GM18951 (cell line): Measurements from ENCODE around the gene SREBF1.

Experiments
- POLR2A ChIP-seq: IDR thresholded peaks from 4 replicates; pipeline ENCODE4 v1.6.1; 2011; ENCODE audit warnings: mild to moderate bottlenecking; ENCODE audit not compliant: insufficient read length, insufficient read depth; ENCODE audit errors: extremely low read depth
- in situ Hi-C: fragments of 300-500 bp; cut with MboI; formaldehyde crosslinking; loops from one replicate; pipeline ENCODE4 v1.12.0; 2022; ENCODE audit warnings: low sequenced_read_pairs, mixed read lengths, inconsistent platforms; ENCODE audit not compliant: unreplicated experiment

The SREBF1 gene

GRCh38 chr17:17805575-17805974, 31.2 kb downstream of the SREBF1 start:
- in situ Hi-C loops, result no loop called here
- TF ChIP-seq POLR2A, result no peak

DNA sequence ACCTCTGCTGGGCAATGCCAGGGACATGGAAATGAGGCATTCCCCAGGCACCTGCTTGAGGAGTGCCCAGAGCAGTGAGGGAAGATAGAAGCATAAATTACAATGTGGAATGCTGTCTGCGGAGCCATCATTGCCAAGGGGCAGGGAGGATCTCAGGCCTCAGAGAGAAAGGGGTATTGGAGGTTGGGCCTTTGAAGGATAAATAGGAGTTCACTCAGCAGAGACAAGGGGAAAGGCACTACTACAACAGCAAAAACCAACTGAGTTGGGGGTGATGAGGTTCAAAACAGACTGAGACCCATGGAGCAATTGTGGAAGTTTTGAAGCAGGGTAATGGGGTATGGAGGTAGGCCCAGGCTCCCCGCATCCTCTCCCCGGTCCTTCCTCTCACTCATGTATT, 32.8 kb downstream of the SREBF1 start:
- TF ChIP-seq POLR2A, result no peak
- in situ Hi-C loops, result no loop called here

DNA sequence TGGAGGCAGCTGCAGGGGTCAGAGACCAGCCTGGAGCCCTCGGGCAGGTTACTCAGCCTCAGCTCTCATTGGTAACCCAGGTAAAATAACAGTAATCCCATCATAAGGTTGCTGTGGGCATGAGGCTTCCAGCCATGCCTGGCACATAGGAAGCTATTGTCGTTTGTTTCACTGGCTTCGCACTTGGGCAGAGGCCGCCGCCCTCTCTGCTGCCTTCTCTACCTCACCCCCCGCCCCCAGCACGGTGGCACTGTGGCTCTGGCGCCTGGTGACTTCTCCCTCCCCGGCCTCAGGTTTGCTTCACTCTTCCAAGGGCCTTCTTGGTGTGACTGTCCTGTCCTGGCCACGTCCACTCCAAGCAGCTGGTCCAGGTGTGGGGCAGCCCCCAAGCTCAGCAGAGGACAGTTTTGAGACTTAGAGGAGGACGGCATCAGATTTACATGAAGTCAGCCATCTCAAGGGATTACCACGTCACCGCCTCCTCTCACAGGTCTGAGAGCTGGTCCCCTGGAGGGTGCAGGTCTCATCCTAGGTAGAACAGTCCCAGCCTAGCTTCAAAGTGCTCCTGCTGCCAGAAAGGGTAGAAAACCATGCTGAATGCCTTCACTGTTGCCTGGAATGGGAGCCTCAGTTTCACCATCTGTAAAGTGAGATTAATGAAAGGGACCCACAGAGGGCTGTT, 34.8 kb downstream of the SREBF1 start:
- in situ Hi-C loops, result no loop called here
- TF ChIP-seq POLR2A, result no peak

DNA sequence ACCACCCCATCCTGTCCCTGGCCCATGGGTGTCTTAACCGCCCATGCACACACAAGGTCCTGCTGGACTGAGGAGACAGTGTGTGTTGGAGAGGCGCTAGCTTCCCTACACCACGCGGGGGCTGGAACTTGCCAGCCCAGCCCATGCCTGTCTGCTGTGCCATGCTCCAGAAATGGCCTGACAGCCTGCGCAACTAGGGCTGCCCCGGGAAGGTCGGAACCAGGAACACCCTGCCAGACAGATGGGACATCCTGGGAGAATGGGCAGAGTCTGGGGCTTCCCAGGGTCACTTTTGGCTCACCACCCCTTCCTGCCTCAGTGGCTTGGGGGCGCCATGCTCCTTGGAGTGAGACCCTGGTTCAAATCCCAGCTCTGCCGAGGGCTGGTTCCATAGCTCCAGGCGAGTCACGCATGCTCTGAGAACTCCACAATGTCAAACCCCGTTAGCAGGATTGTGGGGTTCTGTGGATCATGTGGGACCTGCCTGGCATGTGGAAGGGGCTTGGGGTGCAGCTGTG, 36.2 kb downstream of the SREBF1 start:
- in situ Hi-C loops, result no loop called here
- no peak for TF ChIP-seq POLR2A

- in situ Hi-C loops, result no loop called here
- no peak for TF ChIP-seq POLR2A
Observed at GRCh38 chr17:17798573-17799255, 38.1 kb downstream of the SREBF1 start.

- no peak for TF ChIP-seq POLR2A
- in situ Hi-C loops, result no loop called here
Observed at GRCh38 chr17:17798010-17798556, 38.7 kb downstream of the SREBF1 start.

DNA sequence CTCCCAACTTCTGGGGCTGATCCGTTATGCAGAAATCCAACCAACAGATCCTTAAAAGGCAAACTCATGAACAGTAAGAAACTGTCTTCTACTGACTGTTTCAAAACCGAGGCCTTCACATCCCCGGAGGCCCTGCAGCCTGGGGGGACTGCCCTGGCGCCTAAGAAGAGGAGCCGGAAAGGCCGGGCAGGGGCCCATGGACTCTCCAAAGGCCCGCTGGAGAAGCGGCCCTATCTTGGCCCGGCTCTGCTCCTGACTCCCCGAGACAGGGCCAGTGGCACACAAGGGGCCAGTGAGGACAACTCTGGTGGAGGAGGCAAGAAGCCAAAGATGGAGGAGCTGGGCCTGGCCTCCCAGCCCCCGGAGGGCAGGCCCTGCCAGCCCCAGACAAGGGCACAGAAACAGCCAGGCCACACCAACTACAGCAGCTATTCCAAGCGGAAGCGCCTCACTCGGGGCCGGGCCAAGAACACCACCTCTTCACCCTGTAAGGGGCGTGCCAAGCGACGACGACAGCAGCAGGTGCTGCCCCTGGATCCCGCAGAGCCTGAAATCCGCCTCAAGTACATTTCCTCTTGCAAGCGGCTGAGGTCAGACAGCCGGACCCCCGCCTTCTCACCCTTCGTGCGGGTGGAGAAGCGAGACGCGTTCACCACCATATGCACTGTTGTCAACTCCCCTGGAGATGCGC, 39.5 kb downstream of the SREBF1 start:
- peak; percentile 15 for TF ChIP-seq POLR2A
- in situ Hi-C loops, result no loop called here

DNA sequence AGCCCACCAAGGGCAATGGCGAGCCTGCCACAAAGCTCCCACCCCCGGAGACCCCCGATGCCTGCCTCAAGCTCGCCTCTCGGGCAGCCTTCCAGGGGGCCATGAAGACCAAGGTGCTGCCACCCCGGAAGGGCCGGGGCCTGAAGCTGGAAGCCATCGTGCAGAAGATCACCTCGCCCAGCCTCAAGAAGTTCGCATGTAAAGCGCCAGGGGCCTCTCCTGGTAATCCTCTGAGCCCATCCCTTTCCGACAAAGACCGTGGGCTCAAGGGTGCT, 40.1 kb downstream of the SREBF1 start:
- in situ Hi-C loops, result no loop called here

DNA sequence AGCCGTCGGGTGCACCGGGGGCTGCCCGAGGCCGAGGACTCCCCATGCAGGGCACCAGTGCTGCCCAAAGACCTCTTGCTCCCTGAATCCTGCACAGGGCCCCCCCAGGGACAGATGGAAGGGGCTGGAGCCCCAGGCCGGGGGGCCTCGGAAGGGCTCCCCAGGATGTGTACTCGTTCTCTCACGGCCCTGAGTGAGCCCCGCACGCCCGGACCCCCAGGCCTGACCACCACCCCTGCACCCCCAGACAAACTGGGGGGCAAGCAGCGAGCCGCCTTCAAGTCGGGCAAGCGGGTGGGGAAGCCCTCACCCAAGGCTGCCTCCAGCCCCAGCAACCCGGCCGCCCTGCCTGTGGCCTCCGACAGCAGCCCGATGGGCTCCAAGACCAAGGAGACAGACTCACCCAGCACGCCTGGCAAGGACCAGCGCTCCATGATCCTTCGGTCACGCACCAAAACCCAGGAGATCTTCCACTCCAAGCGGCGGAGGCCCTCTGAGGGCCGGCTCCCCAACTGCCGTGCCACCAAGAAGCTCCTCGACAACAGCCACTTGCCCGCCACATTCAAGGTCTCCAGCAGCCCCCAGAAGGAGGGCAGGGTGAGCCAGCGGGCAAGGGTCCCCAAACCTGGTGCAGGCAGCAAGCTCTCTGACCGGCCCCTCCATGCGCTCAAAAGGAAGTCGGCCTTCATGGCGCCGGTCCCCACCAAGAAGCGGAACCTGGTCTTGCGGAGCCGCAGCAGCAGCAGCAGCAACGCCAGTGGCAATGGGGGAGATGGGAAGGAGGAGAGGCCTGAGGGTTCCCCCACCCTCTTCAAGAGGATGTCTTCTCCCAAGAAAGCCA, 40.6 kb downstream of the SREBF1 start:
- in situ Hi-C loops, result no loop called here
- no peak for TF ChIP-seq POLR2A

More for the DNA sequence above, 40.1 kb downstream of the SREBF1 start:
- TF ChIP-seq POLR2A, result no peak

DNA sequence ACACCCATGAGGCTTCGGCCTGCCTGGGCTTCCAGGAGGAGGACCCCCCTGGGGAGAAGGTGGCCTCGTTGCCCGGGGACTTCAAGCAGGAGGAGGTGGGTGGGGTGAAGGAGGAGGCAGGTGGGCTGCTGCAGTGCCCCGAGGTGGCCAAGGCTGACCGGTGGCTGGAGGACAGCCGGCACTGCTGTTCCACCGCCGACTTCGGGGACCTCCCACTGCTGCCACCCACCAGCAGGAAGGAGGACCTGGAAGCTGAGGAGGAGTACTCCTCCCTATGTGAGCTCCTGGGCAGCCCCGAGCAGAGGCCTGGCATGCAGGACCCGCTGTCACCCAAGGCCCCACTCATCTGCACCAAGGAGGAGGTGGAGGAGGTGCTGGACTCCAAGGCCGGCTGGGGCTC, 41.5 kb downstream of the SREBF1 start:
- in situ Hi-C loops, result no loop called here
- no peak for TF ChIP-seq POLR2A

- no peak for TF ChIP-seq POLR2A
- in situ Hi-C loops, result no loop called here
Observed at GRCh38 chr17:17794382-17794781, 42.4 kb downstream of the SREBF1 start.

DNA sequence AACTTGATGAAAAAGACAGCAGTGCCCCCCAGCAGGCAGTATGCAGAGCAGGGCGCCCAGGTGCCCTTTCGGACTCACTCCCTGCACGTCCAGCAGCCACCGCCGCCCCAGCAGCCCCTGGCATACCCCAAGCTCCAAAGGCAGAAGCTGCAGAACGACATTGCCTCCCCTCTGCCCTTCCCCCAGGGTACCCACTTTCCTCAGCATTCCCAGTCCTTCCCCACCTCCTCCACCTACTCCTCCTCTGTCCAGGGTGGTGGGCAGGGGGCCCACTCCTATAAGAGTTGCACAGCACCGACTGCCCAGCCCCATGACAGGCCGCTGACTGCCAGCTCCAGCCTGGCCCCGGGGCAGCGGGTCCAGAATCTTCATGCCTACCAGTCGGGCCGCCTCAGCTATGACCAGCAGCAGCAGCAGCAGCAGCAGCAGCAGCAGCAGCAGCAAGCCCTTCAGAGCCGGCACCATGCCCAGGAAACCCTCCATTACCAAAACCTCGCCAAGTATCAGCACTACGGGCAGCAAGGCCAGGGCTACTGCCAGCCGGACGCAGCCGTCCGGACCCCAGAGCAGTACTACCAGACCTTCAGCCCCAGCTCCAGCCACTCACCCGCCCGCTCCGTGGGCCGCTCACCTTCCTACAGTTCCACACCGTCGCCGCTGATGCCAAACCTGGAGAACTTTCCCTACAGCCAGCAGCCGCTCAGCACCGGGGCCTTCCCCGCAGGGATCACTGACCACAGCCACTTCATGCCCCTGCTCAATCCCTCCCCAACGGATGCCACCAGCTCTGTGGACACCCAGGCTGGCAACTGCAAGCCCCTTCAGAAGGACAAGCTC, 43.2 kb downstream of the SREBF1 start:
- no peak for TF ChIP-seq POLR2A
- in situ Hi-C loops, result no loop called here
